Calu3 (cell line): ENCODE measurements around the gene DUSP6. TPM values are rescaled to one million over a fixed set of nuclear protein-coding genes. Genes with fewer than 3 reads are reported as not detected.
A peak's percentile ranks its signal among the peaks of the same experiment; 100 is the strongest.

ENCODE experiments used
- BruUV-seq: library from RNA; stranded (reverse); fragments of 400-500 nt; replicated peaks from 2 replicates; lab custom pipeline; 2021; lab: Mats Ljungman, UMichigan
- CTCF ChIA-PET: fragments of 300-600 bp; sonication (Branson Sonifier 250); formaldehyde crosslinking; loops from one replicate; lab custom pipeline; 2022; ENCODE audit warnings: antibody characterized with exemption; lab: Charles Lee
- DNase-seq: peaks from one replicate; pipeline ENCODE4 v3.0.0; 2022
- H3K27ac Mint-ChIP-seq: one replicate; pipeline ENCODE4 v1.8.0; 2022; ENCODE audit warnings: mixed read lengths; ENCODE audit not compliant: unreplicated experiment
- H3K27me3 Mint-ChIP-seq: one replicate; pipeline ENCODE4 v1.8.0; 2022; ENCODE audit warnings: mixed read lengths; ENCODE audit not compliant: unreplicated experiment
- H3K36me3 Mint-ChIP-seq: one replicate; pipeline ENCODE4 v1.8.0; 2022; ENCODE audit warnings: mild to moderate bottlenecking, moderate library complexity, mixed read lengths; ENCODE audit not compliant: insufficient read depth, unreplicated experiment
- H3K4me1 Mint-ChIP-seq: one replicate; pipeline ENCODE4 v1.8.0; 2022; ENCODE audit warnings: mild to moderate bottlenecking, low read depth, mixed read lengths; ENCODE audit not compliant: unreplicated experiment
- H3K4me3 Mint-ChIP-seq: one replicate; pipeline ENCODE4 v1.8.0; 2022; ENCODE audit warnings: mild to moderate bottlenecking, low read depth, moderate library complexity, mixed read lengths; ENCODE audit not compliant: unreplicated experiment
- H3K9me3 Mint-ChIP-seq: one replicate; pipeline ENCODE4 v1.8.0; 2022; ENCODE audit warnings: low read depth, mixed read lengths; ENCODE audit not compliant: unreplicated experiment
- CTCF ChIP-seq: fragments of 200-600 bp; IDR thresholded peaks from one replicate; pipeline ENCODE4 v1.8.0; 2022; ENCODE audit warnings: antibody characterized with exemption; ENCODE audit not compliant: unreplicated experiment
- intact Hi-C: fragments of 100-400 bp; cut with micrococcal nuclease; formaldehyde crosslinking; loops from one replicate; pipeline ENCODE4 v1.10.0; 2022; ENCODE audit not compliant: unreplicated experiment
- total RNA-seq: library from RNA; stranded (reverse); gene quantifications from 2 replicates; pipeline ENCODE4 v1.2.3, GENCODE V29; 2022

The DUSP6 gene
- total RNA-seq, 1 experiment from 2014 or later, result 108 TPM

- Mint-ChIP-seq H3K4me3 (peak overlapping the region; percentile 90), H3K27me3 (no peaks in the 10 kb centered on the region), H3K27ac (peak overlapping the region; percentile 97), H3K9me3 (no peaks in the 10 kb centered on the region), H3K4me1 (peaks cover 31% of the 10 kb centered on the region), H3K36me3 (peaks cover 72% of the 10 kb centered on the region)
- no peak for TF ChIP-seq CTCF
- intact Hi-C loops, result loop anchor here (1.0 to 5.0 kb wide), 6 partner anchors 153 to 335 kb away; partner anchors contain the start of gene POC1B
- BruUV-seq, result TSS peak; percentile 33
- CTCF ChIA-PET, result interaction anchor here (0.6 to 3.6 kb wide), 11 partner anchors 21 to 609 kb away, joined by 3 to 17 read pairs (median 4); partner anchors contain the start of gene GALNT4
- peak; percentile 92 for DNase-seq
Observed at GRCh38 chr12:89353823-89354611, 1.7 kb upstream of the DUSP6 start.

- Mint-ChIP-seq H3K9me3 (no peaks in the 10 kb centered on the region), H3K27me3 (no peaks in the 10 kb centered on the region), H3K4me1 (peaks cover 35% of the 10 kb centered on the region), H3K36me3 (peaks cover 77% of the 10 kb centered on the region), H3K27ac (peak overlapping the region; percentile 97), H3K4me3 (peak overlapping the region; percentile 90)
- CTCF ChIA-PET, result interaction anchor here (0.8 to 3.6 kb wide), 14 partner anchors 22 to 609 kb away, joined by 3 to 17 read pairs (median 4); no protein-coding TSS in a partner anchor
- BruUV-seq, result no TSS peak
- no peak for TF ChIP-seq CTCF
- intact Hi-C loops, result loop anchor here (1.0 to 5.0 kb wide), 4 partner anchors 154 to 281 kb away; partner anchors contain the start of gene POC1B
- peak; percentile 92 for DNase-seq
Observed at GRCh38 chr12:89353188-89353822, 1.0 kb upstream of the DUSP6 start.

GRCh38 chr12:89352242-89352491 lies 134 bp downstream of the DUSP6 start:
- BruUV-seq, result no TSS peak
- CTCF ChIA-PET, result interaction anchor here (1.0 to 3.6 kb wide), 12 partner anchors 23 to 333 kb away, joined by 3 to 17 read pairs (median 4); no protein-coding TSS in a partner anchor
- no peaks in the 10 kb centered on the region for H3K9me3 Mint-ChIP-seq
- peaks cover 44% of the 10 kb centered on the region for H3K4me1 Mint-ChIP-seq
- H3K27ac Mint-ChIP-seq, result peak overlapping the region; percentile 97
- intact Hi-C loops, result loop anchor here (1.0 to 5.0 kb wide), 4 partner anchors 109 to 279 kb away; partner anchors contain the start of gene POC1B
- H3K36me3 Mint-ChIP-seq, result peaks cover 89% of the 10 kb centered on the region
- no peak for DNase-seq
- H3K4me3 Mint-ChIP-seq, result peak overlapping the region; percentile 90
- no peaks in the 10 kb centered on the region for H3K27me3 Mint-ChIP-seq
- no peak for TF ChIP-seq CTCF

- H3K27me3 Mint-ChIP-seq, result no peaks in the 10 kb centered on the region
- H3K27ac Mint-ChIP-seq, result peak overlapping the region; percentile 97
- peak; percentile 39 for DNase-seq
- H3K4me1 Mint-ChIP-seq, result peaks cover 44% of the 10 kb centered on the region
- H3K36me3 Mint-ChIP-seq, result peaks cover 94% of the 10 kb centered on the region
- TSS peak; percentile 58 for BruUV-seq
- no peaks in the 10 kb centered on the region for H3K9me3 Mint-ChIP-seq
- CTCF ChIA-PET, result interaction anchor here (1.0 to 3.6 kb wide), 9 partner anchors 24 to 332 kb away, joined by 3 to 17 read pairs (median 6); no protein-coding TSS in a partner anchor
- peak overlapping the region; percentile 90 for H3K4me3 Mint-ChIP-seq
- intact Hi-C loops, result loop anchor here (1.0 to 5.0 kb wide), 4 partner anchors 110 to 279 kb away; partner anchors contain the start of gene POC1B
- TF ChIP-seq CTCF, result no peak
Observed at GRCh38 chr12:89351489-89352241, 636 bp downstream of the DUSP6 start.
